ENCODE measurements around the gene ZNF385B. TPM values are rescaled to one million over a fixed set of nuclear protein-coding genes. Genes with fewer than 3 reads are reported as not detected.

ZNF385B gene
- total and polyA plus RNA-seq, 4 donors, result 13.5 to 70.8 (median 45.2) TPM

DNA sequence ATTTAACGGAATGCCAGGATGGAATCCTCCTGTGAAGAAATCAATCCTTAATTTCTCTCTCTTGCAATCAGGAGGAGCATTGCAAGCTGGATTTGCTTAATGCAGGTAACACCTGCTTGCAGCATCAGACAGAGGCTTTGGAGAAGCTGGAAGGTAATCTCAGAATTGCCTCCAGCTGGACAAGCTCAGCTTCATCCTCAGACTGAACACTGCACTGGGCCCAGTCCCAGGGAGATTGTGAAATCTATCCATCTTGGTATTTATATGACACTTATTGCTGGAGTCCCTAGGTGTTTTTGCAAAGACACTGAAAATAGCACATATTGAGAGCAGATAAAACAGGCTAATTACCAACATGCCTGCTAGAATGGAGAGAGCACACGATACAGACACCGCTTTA is 417.4 kb downstream of the ZNF385B start:
- no peak overlapping the region for H3K9ac ChIP-seq (ENCODE audit: insufficient read depth in 1 of 2, low read length in 2 of 2)
- ATAC-seq (ENCODE audit: insufficient read depth, low FRiP score), result no peak
- H3K36me3 ChIP-seq (ENCODE audit: control insufficient read depth in 4 of 4, insufficient read depth in 4 of 4, low read length in 4 of 4), result no peaks in the 10 kb centered on the region
- TF ChIP-seq, protein P1, sequence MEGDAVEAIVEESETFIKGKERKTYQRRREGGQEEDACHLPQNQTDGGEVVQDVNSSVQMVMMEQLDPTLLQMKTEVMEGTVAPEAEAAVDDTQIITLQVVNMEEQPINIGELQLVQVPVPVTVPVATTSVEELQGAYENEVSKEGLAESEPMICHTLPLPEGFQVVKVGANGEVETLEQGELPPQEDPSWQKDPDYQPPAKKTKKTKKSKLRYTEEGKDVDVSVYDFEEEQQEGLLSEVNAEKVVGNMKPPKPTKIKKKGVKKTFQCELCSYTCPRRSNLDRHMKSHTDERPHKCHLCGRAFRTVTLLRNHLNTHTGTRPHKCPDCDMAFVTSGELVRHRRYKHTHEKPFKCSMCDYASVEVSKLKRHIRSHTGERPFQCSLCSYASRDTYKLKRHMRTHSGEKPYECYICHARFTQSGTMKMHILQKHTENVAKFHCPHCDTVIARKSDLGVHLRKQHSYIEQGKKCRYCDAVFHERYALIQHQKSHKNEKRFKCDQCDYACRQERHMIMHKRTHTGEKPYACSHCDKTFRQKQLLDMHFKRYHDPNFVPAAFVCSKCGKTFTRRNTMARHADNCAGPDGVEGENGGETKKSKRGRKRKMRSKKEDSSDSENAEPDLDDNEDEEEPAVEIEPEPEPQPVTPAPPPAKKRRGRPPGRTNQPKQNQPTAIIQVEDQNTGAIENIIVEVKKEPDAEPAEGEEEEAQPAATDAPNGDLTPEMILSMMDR (IDR thresholded peaks at IDR 0.05; ENCODE audit: control extremely low read depth, extremely low read depth), result no peak
- no peaks in the 10 kb centered on the region for H3K9me3 ChIP-seq (ENCODE audit: control insufficient read depth in 4 of 4, insufficient read depth in 3 of 4, low read length in 3 of 4)
- no peak overlapping the region for H3K27ac ChIP-seq (ENCODE audit: low read depth in 1 of 2, low read length in 1 of 2)
- peak; percentile 23 to 70 (median 30) for DNase-seq
- H3K4me3 ChIP-seq, result no peak overlapping the region
- WGBS, 2 donors, result 72% methylated on average over 3 of the region's 3 CpGs
- peaks cover 0 to 4% (median 0%) of the 10 kb centered on the region in 5 donors for H3K4me1 ChIP-seq (ENCODE audit: control insufficient read depth in 5 of 5, insufficient read depth in 5 of 5, low read length in 5 of 5)
- H3K27me3 ChIP-seq (ENCODE audit: control insufficient read depth in 3 of 3, insufficient read depth in 3 of 3, low read length in 2 of 3), result no peaks in the 10 kb centered on the region

DNA sequence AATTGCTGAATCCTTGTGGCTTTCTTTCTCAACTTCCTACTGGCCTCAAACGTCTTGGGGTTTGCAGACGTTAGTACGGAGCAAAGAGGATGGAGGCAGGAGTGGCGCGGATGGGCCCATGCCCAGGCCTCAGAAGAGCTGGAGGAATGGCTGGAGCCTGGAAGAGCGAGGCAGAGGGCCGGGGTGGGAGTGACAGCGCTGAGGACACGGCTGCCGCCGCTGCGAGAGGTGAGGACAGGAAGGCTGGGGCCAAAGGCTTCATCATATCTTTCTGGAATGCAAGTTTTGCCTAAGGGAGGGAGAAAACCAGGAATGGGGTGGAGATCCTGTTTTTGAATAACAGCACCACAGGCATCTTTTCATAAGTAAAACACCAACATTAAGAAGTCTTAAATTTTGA is 418.2 kb downstream of the ZNF385B start:
- H3K27me3 ChIP-seq (ENCODE audit: control insufficient read depth in 3 of 3, insufficient read depth in 3 of 3, low read length in 2 of 3), result no peaks in the 10 kb centered on the region
- no peaks in the 10 kb centered on the region for H3K36me3 ChIP-seq (ENCODE audit: control insufficient read depth in 4 of 4, insufficient read depth in 4 of 4, low read length in 4 of 4)
- TF ChIP-seq, protein P1 (IDR thresholded peaks at IDR 0.05; ENCODE audit: control extremely low read depth, extremely low read depth), result no peak

DNA sequence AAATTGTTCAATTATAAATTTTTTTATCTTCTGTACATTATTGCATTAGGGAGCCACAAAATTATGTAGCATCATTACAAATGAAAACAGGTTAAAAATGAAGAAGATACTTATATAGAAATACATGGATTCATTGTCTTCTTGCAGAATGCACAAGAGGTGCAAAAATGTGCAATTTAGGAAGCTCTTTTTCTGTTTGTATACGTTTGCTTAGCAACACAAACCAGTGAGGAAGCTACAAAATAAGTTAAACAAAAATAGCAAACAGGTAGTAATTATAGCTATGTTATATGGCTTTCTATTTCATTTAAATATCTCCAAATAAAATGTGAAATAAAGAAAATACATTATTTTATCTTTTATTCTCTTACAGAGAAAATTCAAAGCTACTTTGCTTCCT is 419.2 kb downstream of the ZNF385B start:
- Histone ChIP-seq H3K9ac (ENCODE audit: insufficient read depth in 1 of 2, low read length in 2 of 2) (no peak overlapping the region), H3K27me3 (ENCODE audit: control insufficient read depth in 3 of 3, insufficient read depth in 3 of 3, low read length in 2 of 3) (no peaks in the 10 kb centered on the region), H3K9me3 (ENCODE audit: control insufficient read depth in 4 of 4, insufficient read depth in 3 of 4, low read length in 3 of 4) (no peaks in the 10 kb centered on the region), H3K27ac (ENCODE audit: low read depth in 1 of 2, low read length in 1 of 2) (no peak overlapping the region), H3K4me3 (no peak overlapping the region), H3K4me1 (ENCODE audit: control insufficient read depth in 5 of 5, insufficient read depth in 5 of 5, low read length in 5 of 5) (peaks cover 0 to 4% (median 0%) of the 10 kb centered on the region in 5 donors), H3K36me3 (ENCODE audit: control insufficient read depth in 4 of 4, insufficient read depth in 4 of 4, low read length in 4 of 4) (no peaks in the 10 kb centered on the region)
- TF ChIP-seq, protein P1 (IDR thresholded peaks at IDR 0.05; ENCODE audit: control extremely low read depth, extremely low read depth), result no peak
- no peak for DNase-seq
- WGBS, 2 donors, result 31 to 64% methylated on average over 1 of the region's 1 CpG
- no peak for ATAC-seq (ENCODE audit: insufficient read depth, low FRiP score)

More for the DNA sequence above, 418.2 kb downstream of the ZNF385B start:
- WGBS, 2 donors, result 28 to 56% methylated on average over 12 of the region's 12 CpGs
- no peaks in the 10 kb centered on the region for H3K9me3 ChIP-seq (ENCODE audit: control insufficient read depth in 4 of 4, insufficient read depth in 3 of 4, low read length in 3 of 4)
- no peak overlapping the region for H3K4me3 ChIP-seq
- DNase-seq (no peak), ATAC-seq (ENCODE audit: insufficient read depth, low FRiP score) (no peak)
- no peak overlapping the region for H3K27ac ChIP-seq (ENCODE audit: low read depth in 1 of 2, low read length in 1 of 2)
- peaks cover 0 to 4% (median 0%) of the 10 kb centered on the region in 5 donors for H3K4me1 ChIP-seq (ENCODE audit: control insufficient read depth in 5 of 5, insufficient read depth in 5 of 5, low read length in 5 of 5)
- H3K9ac ChIP-seq (ENCODE audit: insufficient read depth in 1 of 2, low read length in 2 of 2), result no peak overlapping the region

DNA sequence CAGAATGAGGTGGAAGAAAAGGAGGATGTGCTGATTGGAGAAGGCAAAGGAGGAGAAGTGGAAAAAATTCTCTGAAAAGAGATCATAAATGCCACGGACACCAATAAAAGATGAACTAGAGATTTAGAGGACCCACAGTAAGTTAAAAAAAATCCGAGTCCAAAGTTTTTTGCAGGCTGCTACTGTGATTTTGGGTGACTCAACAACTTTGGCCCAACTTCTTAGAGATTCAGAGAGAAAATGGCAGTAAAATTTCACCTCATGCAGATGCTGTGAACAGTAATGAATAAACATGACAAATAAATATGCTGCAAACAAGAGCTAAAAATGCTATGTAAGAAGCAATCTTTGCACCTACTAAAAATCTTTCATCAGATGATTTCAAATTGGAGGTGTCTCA is 419.9 kb downstream of the ZNF385B start:
- H3K36me3 ChIP-seq (ENCODE audit: control insufficient read depth in 4 of 4, insufficient read depth in 4 of 4, low read length in 4 of 4), result no peaks in the 10 kb centered on the region
- H3K4me1 ChIP-seq (ENCODE audit: control insufficient read depth in 5 of 5, insufficient read depth in 5 of 5, low read length in 5 of 5), result peaks cover 0 to 4% (median 0%) of the 10 kb centered on the region in 5 donors
- DNase-seq (no peak), ATAC-seq (ENCODE audit: insufficient read depth, low FRiP score) (no peak)
- WGBS, 2 donors, result 86 to 90% methylated on average over 2 of the region's 2 CpGs
- no peaks in the 10 kb centered on the region for H3K9me3 ChIP-seq (ENCODE audit: control insufficient read depth in 4 of 4, insufficient read depth in 3 of 4, low read length in 3 of 4)
- TF ChIP-seq, protein P1 (IDR thresholded peaks at IDR 0.05; ENCODE audit: control extremely low read depth, extremely low read depth), result no peak
- no peak overlapping the region for H3K27ac ChIP-seq (ENCODE audit: low read depth in 1 of 2, low read length in 1 of 2)
- H3K4me3 ChIP-seq, result no peak overlapping the region
- H3K9ac ChIP-seq (ENCODE audit: insufficient read depth in 1 of 2, low read length in 2 of 2), result no peak overlapping the region
- no peaks in the 10 kb centered on the region for H3K27me3 ChIP-seq (ENCODE audit: control insufficient read depth in 3 of 3, insufficient read depth in 3 of 3, low read length in 2 of 3)

Measured in lung (tissue), 12 donors.